ENCODE measurements around the gene TLE7.

GRCh38 chr16:71384073-71384724, 57.7 kb downstream of the TLE7 start:
- TF ChIP-seq POLR2A (IDR thresholded peaks at IDR 0.05; ENCODE audit: low read depth, low read length), result no peak
- TF ChIP-seq CTCF (conservative IDR thresholded peaks at IDR 0.05; ENCODE audit: low read depth, low read length), result no peak
- no peak for TF ChIP-seq CEBPB (IDR thresholded peaks at IDR 0.05; ENCODE audit: low read depth, low read length)
- no peak for TF ChIP-seq RFX5 (IDR thresholded peaks at IDR 0.05; ENCODE audit: low read depth, low read length)
- TF ChIP-seq SMC3 (IDR thresholded peaks at IDR 0.05; ENCODE audit: low read depth, low read length), result no peak
- TF ChIP-seq RCOR1 (IDR thresholded peaks at IDR 0.05; ENCODE audit: insufficient replicate concordance, low read length), result no peak
- TF ChIP-seq RAD21 (IDR thresholded peaks at IDR 0.05; ENCODE audit: low read length), result no peak
- no peak for TF ChIP-seq USF2 (IDR thresholded peaks at IDR 0.05; ENCODE audit: low read depth, low read length)
- no peak for TF ChIP-seq CHD1 (IDR thresholded peaks at IDR 0.05; ENCODE audit: low read depth, low read length)
- TF ChIP-seq MAFK (IDR thresholded peaks at IDR 0.05; ENCODE audit: low read depth, low read length), result no peak
- TF ChIP-seq, protein P1, sequence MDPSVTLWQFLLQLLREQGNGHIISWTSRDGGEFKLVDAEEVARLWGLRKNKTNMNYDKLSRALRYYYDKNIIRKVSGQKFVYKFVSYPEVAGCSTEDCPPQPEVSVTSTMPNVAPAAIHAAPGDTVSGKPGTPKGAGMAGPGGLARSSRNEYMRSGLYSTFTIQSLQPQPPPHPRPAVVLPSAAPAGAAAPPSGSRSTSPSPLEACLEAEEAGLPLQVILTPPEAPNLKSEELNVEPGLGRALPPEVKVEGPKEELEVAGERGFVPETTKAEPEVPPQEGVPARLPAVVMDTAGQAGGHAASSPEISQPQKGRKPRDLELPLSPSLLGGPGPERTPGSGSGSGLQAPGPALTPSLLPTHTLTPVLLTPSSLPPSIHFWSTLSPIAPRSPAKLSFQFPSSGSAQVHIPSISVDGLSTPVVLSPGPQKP (IDR thresholded peaks at IDR 0.05; ENCODE audit: borderline replicate concordance, low read depth, low read length), result no peak
